Peyer's patch (tissue), 4 donors: ENCODE data around the gene IARS2.
"Not testable (repeated sequence)": the region's sequence is repeated elsewhere in the genome, so short reads cannot be mapped to it uniquely, and the experiment has no call there.

Experiments used
- POLR2A ChIP-seq, 2 donors: fragments of 450-650 bp; IDR thresholded peaks; one replicate each; pipeline ENCODE4 v1.5.1; 2017; ENCODE audit warnings: antibody characterized with exemption in 2 of 2, mild to moderate bottlenecking in 2 of 2, moderate library complexity in 2 of 2
- TF ChIP-seq, protein P1 (sequence below), 6 experiments: fragments of 450-650 bp in 4 of 6; fragments of 200-600 bp in 2 of 6; sonication (generic) in 1 of 6; IDR thresholded peaks; one replicate each; pipeline ENCODE4 v1.5.1; 2017 to 2019; ENCODE audit warnings: antibody characterized with exemption in 6 of 6, mild to moderate bottlenecking in 3 of 6, moderate library complexity in 1 of 6

DNA sequence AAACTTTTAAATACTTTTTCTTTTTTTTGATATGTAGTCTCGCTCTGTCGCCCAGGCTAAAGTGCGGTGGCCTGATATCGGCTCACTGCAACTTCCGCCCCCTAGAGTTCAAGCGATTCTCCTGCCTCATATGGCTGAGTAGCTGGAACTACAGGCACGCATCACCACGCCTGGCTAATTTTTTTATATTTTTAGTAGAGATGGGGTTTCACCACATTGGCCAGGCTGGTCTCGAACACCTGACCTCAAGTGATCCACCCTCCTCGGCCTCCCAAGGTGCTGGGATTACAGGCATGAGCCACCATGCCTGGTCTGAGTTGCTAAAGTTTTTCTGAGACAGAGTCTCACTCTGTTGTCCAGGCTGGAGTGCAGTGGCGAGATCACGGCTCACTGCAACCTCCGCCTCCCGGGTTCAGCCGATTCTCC, 7.7 kb upstream of the IARS2 start:
- TF ChIP-seq, protein P1, sequence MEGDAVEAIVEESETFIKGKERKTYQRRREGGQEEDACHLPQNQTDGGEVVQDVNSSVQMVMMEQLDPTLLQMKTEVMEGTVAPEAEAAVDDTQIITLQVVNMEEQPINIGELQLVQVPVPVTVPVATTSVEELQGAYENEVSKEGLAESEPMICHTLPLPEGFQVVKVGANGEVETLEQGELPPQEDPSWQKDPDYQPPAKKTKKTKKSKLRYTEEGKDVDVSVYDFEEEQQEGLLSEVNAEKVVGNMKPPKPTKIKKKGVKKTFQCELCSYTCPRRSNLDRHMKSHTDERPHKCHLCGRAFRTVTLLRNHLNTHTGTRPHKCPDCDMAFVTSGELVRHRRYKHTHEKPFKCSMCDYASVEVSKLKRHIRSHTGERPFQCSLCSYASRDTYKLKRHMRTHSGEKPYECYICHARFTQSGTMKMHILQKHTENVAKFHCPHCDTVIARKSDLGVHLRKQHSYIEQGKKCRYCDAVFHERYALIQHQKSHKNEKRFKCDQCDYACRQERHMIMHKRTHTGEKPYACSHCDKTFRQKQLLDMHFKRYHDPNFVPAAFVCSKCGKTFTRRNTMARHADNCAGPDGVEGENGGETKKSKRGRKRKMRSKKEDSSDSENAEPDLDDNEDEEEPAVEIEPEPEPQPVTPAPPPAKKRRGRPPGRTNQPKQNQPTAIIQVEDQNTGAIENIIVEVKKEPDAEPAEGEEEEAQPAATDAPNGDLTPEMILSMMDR (IDR thresholded peaks at IDR 0.05), result not testable (repeated sequence)
- not testable (repeated sequence) for TF ChIP-seq POLR2A (IDR thresholded peaks at IDR 0.05)
